HCT116 (cell line): ENCODE data around the gene SLC5A10. TPM values are rescaled to one million over a fixed set of nuclear protein-coding genes. Genes with fewer than 3 reads are reported as not detected.

Experiments used
- ATAC-seq: fragments of 200-7000 bp; cut with Tn5 transposase; 2 replicates; pipeline ENCODE4 v1.9.1; 2020; ENCODE audit warnings: mild to moderate bottlenecking, moderate library complexity
- BruUV-seq: library from RNA; stranded (reverse); fragments of 400-500 nt; replicated peaks from 2 replicates; lab custom pipeline; 2021; lab: Mats Ljungman, UMichigan
- CTCF ChIA-PET: fragments of 300-600 bp; sonication (Branson Sonifier 250); formaldehyde crosslinking; loops from one replicate; lab custom pipeline; 2021; ENCODE audit warnings: antibody characterized with exemption; lab: Charles Lee
- POLR2A ChIA-PET: fragments of 300-600, 350-600 bp; sonication (Branson Sonifier 250); formaldehyde crosslinking; loops from one replicate; lab custom pipeline; 2021; ENCODE audit warnings: antibody characterized with exemption; lab: Charles Lee
- RAD21 ChIA-PET, 2 experiments: fragments of 300-600 bp; sonication (Branson Sonifier 250); formaldehyde crosslinking; loops; one replicate each; lab custom pipeline; 2023; ENCODE audit warnings: low total read pairs in 2 of 2; ENCODE audit not compliant: uncharacterized antibody in 2 of 2, unreplicated experiment in 2 of 2, low non-redundant PET in 1 of 2; lab: Charles Lee
- DNase-seq: peaks from one replicate; pipeline ENCODE4 v3.0.0-alpha.2; 2010; ENCODE audit warnings: low read depth, low spot score
- H2AFZ ChIP-seq: fragments of 200-600 bp; shearing (Covaris generic), sonication (generic); 2 replicates; pipeline ENCODE4 v1.6.1; 2017; ENCODE audit warnings: low read depth, mixed run types, mixed read lengths, antibody characterized with exemption, low read length; ENCODE audit not compliant: poor library complexity, severe bottlenecking
- H3K27ac ChIP-seq: 2 replicates; pipeline ENCODE4 v1.5.1; 2012; ENCODE audit warnings: low read depth, low read length
- H3K27me3 ChIP-seq: fragments of 200-600 bp; sonication (generic); 2 replicates; pipeline ENCODE4 v1.6.1; 2016; ENCODE audit warnings: mixed run types, low read length, mixed read lengths; ENCODE audit not compliant: insufficient read depth
- H3K36me3 ChIP-seq, 2 experiments: fragments of 200-500 bp in 1 of 2; fragments of 200-600 bp in 1 of 2; sonication (Bioruptor generic) in 1 of 2; sonication (generic) in 1 of 2; 2 replicates each; pipeline versions ENCODE4 v1.5.1 to v1.6.1; 2014 to 2016; ENCODE audit warnings: low read length in 2 of 2, inconsistent platforms in 1 of 2, mixed read lengths in 1 of 2, mixed run types in 1 of 2; ENCODE audit not compliant: insufficient read depth in 2 of 2, control insufficient read depth in 1 of 2
- H3K4me1 ChIP-seq, 2 experiments: fragments of 200-600 bp in 1 of 2; sonication (generic) in 1 of 2; 2 replicates each; pipeline versions ENCODE4 v1.5.1 to v1.6.1; 2012 to 2017; ENCODE audit warnings: low read length in 2 of 2, inconsistent platforms in 1 of 2, mild to moderate bottlenecking in 1 of 2, mixed read lengths in 1 of 2, mixed run types in 1 of 2, moderate library complexity in 1 of 2; ENCODE audit not compliant: insufficient read depth in 2 of 2, control insufficient read depth in 1 of 2
- H3K4me2 ChIP-seq: fragments of 200-600 bp; sonication (generic); 2 replicates; pipeline ENCODE4 v1.6.1; 2017; ENCODE audit warnings: mixed run types, low read length, mixed read lengths
- H3K4me3 ChIP-seq, 2 experiments: fragments of 200-600 bp in 1 of 2; sonication (generic) in 1 of 2; replicated peaks in 1 of 2; 2 replicates each; pipeline ENCODE4 v1.5.1; 2011 to 2016; ENCODE audit warnings: low read length in 2 of 2, control low read depth in 1 of 2, low read depth in 1 of 2, mild to moderate bottlenecking in 1 of 2, mixed read lengths in 1 of 2, mixed run types in 1 of 2
- H3K79me2 ChIP-seq: fragments of 200-600 bp; sonication (generic); 2 replicates; pipeline ENCODE4 v1.6.1; 2017; ENCODE audit warnings: mild to moderate bottlenecking, mixed run types, low read length, moderate library complexity, mixed read lengths; ENCODE audit not compliant: insufficient read depth
- H3K9ac ChIP-seq: fragments of 200-600 bp; sonication (generic); 2 replicates; pipeline ENCODE4 v1.6.1; 2016; ENCODE audit warnings: low read length, mixed read lengths
- H3K9me2 ChIP-seq: fragments of 200-600 bp; sonication (generic), shearing (Covaris generic); 2 replicates; pipeline ENCODE4 v1.6.1; 2017; ENCODE audit warnings: mixed run types, mild to moderate bottlenecking, moderate library complexity; ENCODE audit not compliant: insufficient read depth
- H3K9me3 ChIP-seq, 2 experiments: fragments of 200-500 bp in 1 of 2; fragments of 200-600 bp in 1 of 2; sonication (Bioruptor generic) in 1 of 2; sonication (generic) in 1 of 2; 2 replicates each; pipeline ENCODE4 v1.6.1; 2014 to 2017; ENCODE audit warnings: low read length in 2 of 2, mixed read lengths in 2 of 2, inconsistent platforms in 1 of 2, low read depth in 1 of 2, mild to moderate bottlenecking in 1 of 2, mixed run types in 1 of 2, moderate library complexity in 1 of 2; ENCODE audit not compliant: control insufficient read depth in 1 of 2, insufficient read depth in 1 of 2
- H4K20me1 ChIP-seq: fragments of 200-600 bp; sonication (generic), shearing (Covaris generic); 2 replicates; pipeline ENCODE4 v1.6.1; 2017; ENCODE audit warnings: mixed run types, mild to moderate bottlenecking, moderate library complexity; ENCODE audit not compliant: insufficient read depth
- ATF3 ChIP-seq: IDR thresholded peaks from 2 replicates; pipeline ENCODE4 v1.6.1; 2012
- CEBPB ChIP-seq: IDR thresholded peaks from 2 replicates; pipeline ENCODE4 v1.6.1; 2012; ENCODE audit warnings: low read depth
- CTCF ChIP-seq, 3 experiments: fragments of 200-600 bp in 1 of 3; sonication (generic) in 1 of 3; IDR thresholded peaks in 2 of 3; conservative IDR thresholded peaks in 1 of 3; 2 replicates each; pipeline ENCODE4 v1.5.1; 2012 to 2017; ENCODE audit warnings: low read depth in 2 of 3, low read length in 2 of 3, antibody characterized with exemption in 1 of 3, borderline replicate concordance in 1 of 3, control low read depth in 1 of 3, mild to moderate bottlenecking in 1 of 3, mixed read lengths in 1 of 3, mixed run types in 1 of 3, moderate library complexity in 1 of 3; ENCODE audit not compliant: insufficient read depth in 1 of 3
- EGR1 ChIP-seq: IDR thresholded peaks from 2 replicates; pipeline ENCODE4 v1.6.1; 2012; ENCODE audit warnings: low read depth
- ELF1 ChIP-seq: IDR thresholded peaks from 2 replicates; pipeline ENCODE4 v1.6.1; 2012; ENCODE audit warnings: low read depth, borderline replicate concordance
- JUND ChIP-seq: IDR thresholded peaks from 2 replicates; pipeline ENCODE4 v1.6.1; 2012
- SP1 ChIP-seq: IDR thresholded peaks from 2 replicates; pipeline ENCODE4 v1.6.1; 2012; ENCODE audit warnings: low read depth
- SRF ChIP-seq: IDR thresholded peaks from 2 replicates; pipeline ENCODE4 v1.6.1; 2012; ENCODE audit warnings: low read depth
- TCF7L2 ChIP-seq: IDR thresholded peaks from 2 replicates; pipeline ENCODE4 v1.7.0; 2011; ENCODE audit warnings: borderline replicate concordance, inconsistent platforms; ENCODE audit not compliant: insufficient read depth, insufficient read length; ENCODE audit errors: extremely low read depth
- YY1 ChIP-seq: IDR thresholded peaks from 2 replicates; pipeline ENCODE4 v1.6.1; 2011; ENCODE audit warnings: low read length, low read depth, moderate library complexity, mild to moderate bottlenecking; ENCODE audit not compliant: insufficient replicate concordance; ENCODE audit errors: extremely low read depth
- ZFX ChIP-seq: fragments of 450-650 bp; IDR thresholded peaks from 2 replicates; pipeline ENCODE4 v1.6.1; 2017
- intact Hi-C: fragments of 100-400 bp; cut with micrococcal nuclease; formaldehyde crosslinking; loops from 2 replicates; pipeline ENCODE4 v1.10.0; 2022
- total RNA-seq: library from RNA; stranded (reverse); gene quantifications from one replicate; pipeline ENCODE4 v1.2.1, GENCODE V29; 2021; ENCODE audit not compliant: unreplicated experiment

SLC5A10 gene
- total RNA-seq, 1 experiment from 2014 or later: not detected

GRCh38 chr17:18985475-18985874 is 33.5 kb downstream of the SLC5A10 start:
- no peak overlapping the region for H2AFZ ChIP-seq
- H3K27me3 ChIP-seq: no peaks in the 10 kb centered on the region
- ATAC-seq (no peak), DNase-seq (no peak)
- H3K9me2 ChIP-seq: no peaks in the 10 kb centered on the region
- intact Hi-C loops: no loop called here
- H3K79me2 ChIP-seq: peaks cover 33% of the 10 kb centered on the region
- no peak overlapping the region for H3K4me2 ChIP-seq
- H3K9ac ChIP-seq: no peak overlapping the region
- ChIA-PET RAD21 (no interaction called here), POLR2A (no interaction called here), CTCF (no interaction called here)
- TF ChIP-seq ATF3 (no peak), JUND (no peak)
- no peak overlapping the region for H3K4me3 ChIP-seq
- H3K27ac ChIP-seq: no peak overlapping the region; the same call in 1 of the 2 replicates
- no peaks in the 10 kb centered on the region for H3K9me3 ChIP-seq
- peaks cover 17 to 31% of the 10 kb centered on the region in 2 experiments for H3K4me1 ChIP-seq
- peaks cover 18 to 23% of the 10 kb centered on the region in 2 experiments; a peak in 3 of 4 replicates for H3K36me3 ChIP-seq
- BruUV-seq: no TSS peak
- no peaks in the 10 kb centered on the region for H4K20me1 ChIP-seq

GRCh38 chr17:18986541-18987229 is 34.7 kb downstream of the SLC5A10 start:
- CTCF ChIA-PET: no interaction called here
- TF ChIP-seq EGR1 (no peak), TCF7L2 (no peak), CTCF (IDR thresholded peaks at IDR 0.05 in 2 of 3, conservative IDR thresholded peaks at IDR 0.05 in 1 of 3; ENCODE audit: borderline replicate concordance in 1 of 3, insufficient read depth in 1 of 3, low read depth in 2 of 3, low read length in 2 of 3) (no peak), ELF1 (no peak), SRF (no peak), SP1 (no peak), ZFX (no peak), CEBPB (no peak), YY1 (no peak)
- BruUV-seq: no TSS peak
- Histone ChIP-seq H3K36me3 (peaks cover 18 to 23% of the 10 kb centered on the region in 2 experiments; a peak in 3 of 4 replicates), H3K79me2 (peaks cover 33% of the 10 kb centered on the region; the same call in 1 of the 2 replicates), H3K9me3 (no peaks in the 10 kb centered on the region), H3K4me3 (no peak overlapping the region), H2AFZ (no peak overlapping the region), H3K9ac (no peak overlapping the region), H3K9me2 (no peaks in the 10 kb centered on the region), H3K4me2 (no peak overlapping the region), H4K20me1 (no peaks in the 10 kb centered on the region), H3K4me1 (peaks cover 15 to 21% of the 10 kb centered on the region in 2 experiments), H3K27ac (no peak overlapping the region), H3K27me3 (no peaks in the 10 kb centered on the region)
- RAD21 ChIA-PET: no interaction called here
- intact Hi-C loops: no loop called here
- POLR2A ChIA-PET: no interaction called here
- ATAC-seq (no peak), DNase-seq (no peak)
